GM12891 (cell line): ENCODE results near the gene ADAMTS15.

ENCODE experiments used
- PAX5 ChIP-seq: IDR thresholded peaks from 2 replicates; pipeline ENCODE4 v1.6.1; 2011; ENCODE audit warnings: low read length, moderate library complexity, mild to moderate bottlenecking; ENCODE audit not compliant: insufficient read depth, severe bottlenecking
- POLR2A ChIP-seq: IDR thresholded peaks from 2 replicates; pipeline ENCODE4 v1.6.1; 2011; ENCODE audit warnings: low read depth, low read length, control low read depth
- POLR2AphosphoS5 ChIP-seq: IDR thresholded peaks from 2 replicates; pipeline ENCODE4 v1.6.1; 2011; ENCODE audit warnings: low read depth, low read length, control low read depth
- POU2F2 ChIP-seq: IDR thresholded peaks from 2 replicates; pipeline ENCODE4 v1.6.1; 2011; ENCODE audit warnings: low read depth, mild to moderate bottlenecking, control low read depth, low read length, moderate library complexity
- SPI1 ChIP-seq: IDR thresholded peaks from 2 replicates; pipeline ENCODE4 v1.6.1; 2011; ENCODE audit warnings: low read depth, low read length, control low read depth
- TAF1 ChIP-seq: IDR thresholded peaks from 2 replicates; pipeline ENCODE4 v1.6.1; 2011; ENCODE audit warnings: low read depth, low read length, control low read depth

- TF ChIP-seq POLR2A (no peak), POLR2AphosphoS5 (no peak), SPI1 (no peak), TAF1 (no peak), PAX5 (no peak), POU2F2 (no peak)
These were observed 31.7 kb downstream of the ADAMTS15 start for GRCh38 chr11:130480186-130480585.
